ENCODE measurements around the gene APLP1. TPM values are rescaled to one million over a fixed set of nuclear protein-coding genes. Genes with fewer than 3 reads are reported as not detected.

The APLP1 gene
- polyA plus RNA-seq, 1 donor from 2014 or later: 407 TPM

- H3K9me3 ChIP-seq (ENCODE audit: low read length): no peaks in the 10 kb centered on the region
- no peak overlapping the region for H3K4me3 ChIP-seq (ENCODE audit: low read length)
- H3K27me3 ChIP-seq (ENCODE audit: insufficient read depth, low read depth, low read length): peaks cover 10% of the 10 kb centered on the region
- no peak overlapping the region for H3K4me2 ChIP-seq (ENCODE audit: low read length)
- H3K79me2 ChIP-seq (replicated peaks; ENCODE audit: insufficient read depth, low read length): no peaks in the 10 kb centered on the region
- H3K9me2 ChIP-seq (ENCODE audit: insufficient read depth, low read length): no peaks in the 10 kb centered on the region
- H4K20me1 ChIP-seq (ENCODE audit: insufficient read depth): no peaks in the 10 kb centered on the region
- H3K9ac ChIP-seq (ENCODE audit: low read length): no peak overlapping the region
- no peak overlapping the region for H3K27ac ChIP-seq (ENCODE audit: low read length)
- no peak overlapping the region for H2AFZ ChIP-seq (ENCODE audit: low read depth, low read length)
- no peaks in the 10 kb centered on the region for H3K36me3 ChIP-seq (ENCODE audit: insufficient read depth, low read length)
- TF ChIP-seq EZH2 (IDR thresholded peaks at IDR 0.05; ENCODE audit: borderline replicate concordance, insufficient read depth, low read length, poor library complexity, severe bottlenecking) (no peak), MXI1 (conservative IDR thresholded peaks at IDR 0.05; ENCODE audit: poor library complexity, severe bottlenecking) (no peak)
- TF ChIP-seq, protein P1, sequence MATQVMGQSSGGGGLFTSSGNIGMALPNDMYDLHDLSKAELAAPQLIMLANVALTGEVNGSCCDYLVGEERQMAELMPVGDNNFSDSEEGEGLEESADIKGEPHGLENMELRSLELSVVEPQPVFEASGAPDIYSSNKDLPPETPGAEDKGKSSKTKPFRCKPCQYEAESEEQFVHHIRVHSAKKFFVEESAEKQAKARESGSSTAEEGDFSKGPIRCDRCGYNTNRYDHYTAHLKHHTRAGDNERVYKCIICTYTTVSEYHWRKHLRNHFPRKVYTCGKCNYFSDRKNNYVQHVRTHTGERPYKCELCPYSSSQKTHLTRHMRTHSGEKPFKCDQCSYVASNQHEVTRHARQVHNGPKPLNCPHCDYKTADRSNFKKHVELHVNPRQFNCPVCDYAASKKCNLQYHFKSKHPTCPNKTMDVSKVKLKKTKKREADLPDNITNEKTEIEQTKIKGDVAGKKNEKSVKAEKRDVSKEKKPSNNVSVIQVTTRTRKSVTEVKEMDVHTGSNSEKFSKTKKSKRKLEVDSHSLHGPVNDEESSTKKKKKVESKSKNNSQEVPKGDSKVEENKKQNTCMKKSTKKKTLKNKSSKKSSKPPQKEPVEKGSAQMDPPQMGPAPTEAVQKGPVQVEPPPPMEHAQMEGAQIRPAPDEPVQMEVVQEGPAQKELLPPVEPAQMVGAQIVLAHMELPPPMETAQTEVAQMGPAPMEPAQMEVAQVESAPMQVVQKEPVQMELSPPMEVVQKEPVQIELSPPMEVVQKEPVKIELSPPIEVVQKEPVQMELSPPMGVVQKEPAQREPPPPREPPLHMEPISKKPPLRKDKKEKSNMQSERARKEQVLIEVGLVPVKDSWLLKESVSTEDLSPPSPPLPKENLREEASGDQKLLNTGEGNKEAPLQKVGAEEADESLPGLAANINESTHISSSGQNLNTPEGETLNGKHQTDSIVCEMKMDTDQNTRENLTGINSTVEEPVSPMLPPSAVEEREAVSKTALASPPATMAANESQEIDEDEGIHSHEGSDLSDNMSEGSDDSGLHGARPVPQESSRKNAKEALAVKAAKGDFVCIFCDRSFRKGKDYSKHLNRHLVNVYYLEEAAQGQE (IDR thresholded peaks at IDR 0.05; ENCODE audit: borderline replicate concordance): no peak
- H3F3A ChIP-seq (ENCODE audit: insufficient read depth, low read length, poor library complexity, severe bottlenecking): no peaks in the 10 kb centered on the region
Observed at GRCh38 chr19:35904311-35905068, 36.1 kb downstream of the APLP1 start.

DNA sequence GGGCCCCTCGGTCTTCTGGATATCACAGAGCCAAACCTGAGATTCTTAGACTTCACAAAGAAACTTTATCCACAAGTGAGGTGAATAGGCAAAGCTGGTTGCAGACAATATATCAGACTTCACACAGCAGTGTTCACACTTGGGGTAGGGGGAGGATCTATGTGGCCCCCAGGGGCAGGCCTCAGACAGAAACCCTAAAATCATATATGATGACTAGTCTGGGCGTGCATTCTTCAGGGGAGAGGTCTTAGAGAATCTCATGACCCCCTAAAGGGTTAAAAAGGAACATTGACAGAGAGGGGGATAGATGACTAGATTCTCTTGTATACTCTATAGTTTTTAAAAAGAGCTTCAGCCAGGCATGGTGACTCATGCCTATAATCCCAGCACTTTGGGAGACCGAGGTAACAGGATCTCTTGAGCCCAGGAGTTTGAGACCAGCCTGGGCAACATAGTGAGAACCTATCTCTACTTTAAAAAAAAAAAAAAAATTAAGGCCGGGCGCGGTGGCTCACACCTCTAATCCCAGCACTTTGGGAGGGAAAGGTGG is 36.9 kb downstream of the APLP1 start:
- Histone ChIP-seq H3K79me2 (replicated peaks; ENCODE audit: insufficient read depth, low read length) (no peaks in the 10 kb centered on the region), H2AFZ (ENCODE audit: low read depth, low read length) (no peak overlapping the region), H4K20me1 (ENCODE audit: insufficient read depth) (no peaks in the 10 kb centered on the region), H3K4me2 (ENCODE audit: low read length) (no peak overlapping the region), H3K27me3 (ENCODE audit: insufficient read depth, low read depth, low read length) (peaks cover 10% of the 10 kb centered on the region), H3K36me3 (ENCODE audit: insufficient read depth, low read length) (no peaks in the 10 kb centered on the region), H3K4me3 (ENCODE audit: low read length) (no peak overlapping the region), H3K27ac (ENCODE audit: low read length) (no peak overlapping the region), H3F3A (ENCODE audit: insufficient read depth, low read length, poor library complexity, severe bottlenecking) (no peaks in the 10 kb centered on the region), H3K9me2 (ENCODE audit: insufficient read depth, low read length) (no peaks in the 10 kb centered on the region), H3K9me3 (ENCODE audit: low read length) (no peaks in the 10 kb centered on the region), H3K9ac (ENCODE audit: low read length) (no peak overlapping the region)
- TF ChIP-seq TAF1 (IDR thresholded peaks at IDR 0.05; ENCODE audit: low read depth): no peak
- no peak for TF ChIP-seq SMC3 (conservative IDR thresholded peaks at IDR 0.05; ENCODE audit: poor library complexity)
- TF ChIP-seq MXI1 (conservative IDR thresholded peaks at IDR 0.05; ENCODE audit: poor library complexity, severe bottlenecking): no peak
- TF ChIP-seq RAD21 (conservative IDR thresholded peaks at IDR 0.05): no peak
- no peak for TF ChIP-seq EP300 (conservative IDR thresholded peaks at IDR 0.05; ENCODE audit: poor library complexity, severe bottlenecking)

GRCh38 chr19:35907377-35907745 is 39.0 kb downstream of the APLP1 start:
- Histone ChIP-seq H3K27me3 (ENCODE audit: insufficient read depth, low read depth, low read length) (peaks cover 10% of the 10 kb centered on the region), H4K20me1 (ENCODE audit: insufficient read depth) (no peaks in the 10 kb centered on the region), H3K79me2 (replicated peaks; ENCODE audit: insufficient read depth, low read length) (no peaks in the 10 kb centered on the region), H3F3A (ENCODE audit: insufficient read depth, low read length, poor library complexity, severe bottlenecking) (no peaks in the 10 kb centered on the region), H3K27ac (ENCODE audit: low read length) (no peak overlapping the region), H3K4me2 (ENCODE audit: low read length) (no peak overlapping the region), H3K36me3 (ENCODE audit: insufficient read depth, low read length) (no peaks in the 10 kb centered on the region), H2AFZ (ENCODE audit: low read depth, low read length) (no peak overlapping the region), H3K4me3 (ENCODE audit: low read length) (no peak overlapping the region), H3K9me3 (ENCODE audit: low read length) (no peaks in the 10 kb centered on the region), H3K9ac (ENCODE audit: low read length) (no peak overlapping the region), H3K9me2 (ENCODE audit: insufficient read depth, low read length) (no peaks in the 10 kb centered on the region)
- no peak for TF ChIP-seq EZH2 (IDR thresholded peaks at IDR 0.05; ENCODE audit: borderline replicate concordance, insufficient read depth, low read length, poor library complexity, severe bottlenecking)
- TF ChIP-seq TAF1 (IDR thresholded peaks at IDR 0.05; ENCODE audit: low read depth): no peak
- no peak for TF ChIP-seq MXI1 (conservative IDR thresholded peaks at IDR 0.05; ENCODE audit: poor library complexity, severe bottlenecking)
- TF ChIP-seq, protein P1 (IDR thresholded peaks at IDR 0.05; ENCODE audit: borderline replicate concordance): no peak
- TF ChIP-seq POLR2AphosphoS5 (IDR thresholded peaks at IDR 0.05): no peak
- TF ChIP-seq, protein P2, sequence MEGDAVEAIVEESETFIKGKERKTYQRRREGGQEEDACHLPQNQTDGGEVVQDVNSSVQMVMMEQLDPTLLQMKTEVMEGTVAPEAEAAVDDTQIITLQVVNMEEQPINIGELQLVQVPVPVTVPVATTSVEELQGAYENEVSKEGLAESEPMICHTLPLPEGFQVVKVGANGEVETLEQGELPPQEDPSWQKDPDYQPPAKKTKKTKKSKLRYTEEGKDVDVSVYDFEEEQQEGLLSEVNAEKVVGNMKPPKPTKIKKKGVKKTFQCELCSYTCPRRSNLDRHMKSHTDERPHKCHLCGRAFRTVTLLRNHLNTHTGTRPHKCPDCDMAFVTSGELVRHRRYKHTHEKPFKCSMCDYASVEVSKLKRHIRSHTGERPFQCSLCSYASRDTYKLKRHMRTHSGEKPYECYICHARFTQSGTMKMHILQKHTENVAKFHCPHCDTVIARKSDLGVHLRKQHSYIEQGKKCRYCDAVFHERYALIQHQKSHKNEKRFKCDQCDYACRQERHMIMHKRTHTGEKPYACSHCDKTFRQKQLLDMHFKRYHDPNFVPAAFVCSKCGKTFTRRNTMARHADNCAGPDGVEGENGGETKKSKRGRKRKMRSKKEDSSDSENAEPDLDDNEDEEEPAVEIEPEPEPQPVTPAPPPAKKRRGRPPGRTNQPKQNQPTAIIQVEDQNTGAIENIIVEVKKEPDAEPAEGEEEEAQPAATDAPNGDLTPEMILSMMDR (IDR thresholded peaks at IDR 0.05; ENCODE audit: poor library complexity, severe bottlenecking): no peak
- no peak for TF ChIP-seq SMC3 (conservative IDR thresholded peaks at IDR 0.05; ENCODE audit: poor library complexity)
- TF ChIP-seq EP300 (conservative IDR thresholded peaks at IDR 0.05; ENCODE audit: poor library complexity, severe bottlenecking): no peak
- TF ChIP-seq RAD21 (conservative IDR thresholded peaks at IDR 0.05): no peak
